VCaP (cell line): ENCODE data around the gene MTHFD2L.

Experiments
- H3K27ac ChIP-seq: fragments of 450-650 bp; 2 replicates; pipeline ENCODE4 v1.5.1; 2017
- CTCF ChIP-seq: fragments of 450-650 bp; conservative IDR thresholded peaks from 2 replicates; pipeline ENCODE4 v1.5.1; 2017; ENCODE audit warnings: mild to moderate bottlenecking, moderate library complexity

Gene MTHFD2L

DNA sequence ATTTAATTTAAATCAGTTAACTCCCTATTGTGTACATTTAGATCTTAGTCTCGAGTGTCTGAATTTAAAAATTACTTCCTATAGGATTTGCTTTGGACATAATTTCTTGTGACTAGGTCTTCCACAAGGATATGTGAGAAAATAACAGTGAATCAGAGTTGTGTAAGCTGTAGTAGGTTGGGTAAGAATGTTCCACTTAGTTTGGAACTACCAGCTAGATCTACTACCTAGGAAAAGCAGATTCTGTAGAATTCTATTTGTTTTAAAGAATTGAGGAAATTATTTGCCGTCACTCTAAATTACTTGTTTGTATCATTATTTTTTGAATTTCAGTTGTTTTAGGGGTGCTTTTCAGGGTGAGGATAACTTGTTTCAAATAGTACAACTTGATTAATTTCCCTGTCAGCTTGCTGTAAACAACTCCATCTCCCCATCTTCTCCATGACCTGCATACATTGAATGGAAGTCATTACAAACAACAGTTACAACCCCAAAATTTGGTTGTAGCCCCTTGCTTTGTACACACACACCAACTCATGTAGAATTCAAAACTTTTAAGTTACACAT lies 1.3 kb downstream of the MTHFD2L start:
- H3K27ac ChIP-seq, result peak overlapping the region; percentile 79

DNA sequence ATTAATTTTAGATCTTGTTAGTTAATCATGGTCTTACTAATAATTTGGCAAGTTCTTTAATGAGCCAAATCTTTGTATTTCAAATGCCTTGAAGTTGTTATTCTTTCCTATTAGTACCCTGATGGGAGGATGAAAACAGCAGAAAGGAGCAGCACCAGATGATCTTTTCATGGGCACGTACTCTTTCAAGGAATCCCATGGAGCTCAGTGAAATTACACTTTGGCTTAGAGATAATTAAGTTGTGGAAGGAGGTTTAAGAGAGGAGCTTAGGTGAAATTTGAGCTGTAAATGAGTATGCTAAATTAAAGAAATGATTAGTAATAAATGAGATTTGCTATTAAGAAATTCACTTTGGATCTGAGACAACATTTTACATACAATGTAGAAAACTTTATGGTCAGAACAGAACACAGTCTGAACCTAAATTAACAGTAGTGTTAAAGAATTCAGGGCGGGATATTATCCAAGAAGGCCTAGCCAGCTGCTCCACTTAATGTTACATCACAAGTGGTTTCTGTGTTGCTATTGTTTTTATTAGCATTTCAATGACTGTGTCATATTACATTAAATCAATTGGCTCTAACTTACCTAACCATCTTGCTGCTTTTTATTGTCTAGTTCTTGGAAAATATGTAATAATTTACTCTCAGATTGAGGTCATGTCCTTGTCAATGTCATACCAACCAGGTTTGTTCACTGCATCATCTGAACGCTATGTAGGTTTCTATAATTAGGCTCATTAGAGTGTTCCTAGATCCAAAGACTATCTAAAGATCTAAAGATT lies 3.9 kb downstream of the MTHFD2L start:
- TF ChIP-seq CTCF, result no peak
- H3K27ac ChIP-seq, result no peak overlapping the region

More for the DNA sequence above, 1.3 kb downstream of the MTHFD2L start:
- no peak for TF ChIP-seq CTCF

GRCh38 chr4:74166135-74166534 lies 8.2 kb downstream of the MTHFD2L start:
- TF ChIP-seq CTCF, result no peak
- no peak overlapping the region for H3K27ac ChIP-seq

DNA sequence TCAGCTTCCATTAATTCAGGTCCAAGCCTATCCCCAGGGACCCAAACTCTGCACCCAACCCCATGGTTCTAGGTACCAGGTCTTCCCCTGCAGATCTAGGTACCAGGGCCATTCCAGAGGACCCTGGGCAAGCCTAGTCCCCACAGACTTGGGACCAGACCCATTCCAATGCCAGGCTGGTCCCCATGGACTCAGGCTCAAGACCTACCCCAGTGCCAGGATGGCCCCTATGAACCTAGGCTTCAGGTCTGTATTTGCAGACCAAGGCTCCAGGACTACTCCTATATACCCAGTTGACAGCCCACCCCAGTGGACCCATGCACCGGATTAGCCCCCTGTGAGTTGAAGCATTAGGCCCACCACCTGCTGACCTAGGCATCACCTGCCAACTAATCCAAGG lies 8.9 kb downstream of the MTHFD2L start:
- no peak overlapping the region for H3K27ac ChIP-seq
- TF ChIP-seq CTCF, result no peak

DNA sequence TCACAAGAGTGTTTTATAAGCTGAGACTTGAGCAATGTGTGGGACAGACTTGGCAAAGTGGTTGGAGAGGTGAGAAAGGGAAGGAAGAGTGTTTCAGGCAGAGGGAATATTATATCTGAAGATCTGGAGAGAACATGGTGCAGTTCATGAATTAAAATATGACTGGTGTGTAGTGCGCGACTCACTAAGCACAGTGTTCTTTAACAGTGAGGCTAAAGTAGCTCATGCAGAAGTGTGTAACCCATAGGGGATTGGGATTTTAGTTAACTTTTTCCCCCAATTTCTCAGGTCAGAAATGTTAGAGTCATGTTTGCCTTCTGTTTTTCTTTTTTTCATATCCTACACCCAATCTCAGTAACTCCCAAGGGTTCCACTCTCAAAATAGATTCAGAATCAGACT lies 9.7 kb downstream of the MTHFD2L start:
- TF ChIP-seq CTCF, result no peak
- H3K27ac ChIP-seq, result no peak overlapping the region

GRCh38 chr4:74168841-74169240 lies 10.9 kb downstream of the MTHFD2L start:
- TF ChIP-seq CTCF, result no peak

DNA sequence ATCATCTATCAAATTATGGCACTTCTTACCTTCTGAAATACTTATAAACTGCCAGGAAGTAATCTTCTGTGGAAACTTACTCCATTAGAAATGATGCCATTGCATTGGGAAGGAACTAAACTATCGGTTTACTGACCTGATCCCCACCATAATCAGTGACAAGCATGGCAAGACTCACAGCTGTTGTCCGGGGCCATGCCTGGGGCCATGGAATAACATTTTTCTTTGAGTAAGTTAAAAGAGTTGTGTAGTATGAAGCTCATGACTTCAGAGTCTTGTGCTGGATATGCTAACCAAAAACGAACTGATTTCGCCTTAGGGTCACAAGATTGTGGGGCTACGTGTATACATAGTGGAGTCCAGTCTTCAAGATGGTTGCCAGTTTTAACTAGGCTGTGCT lies 15.4 kb downstream of the MTHFD2L start:
- TF ChIP-seq CTCF, result no peak
- no peak overlapping the region for H3K27ac ChIP-seq

More at GRCh38 chr4:74168841-74169240, 10.9 kb downstream of the MTHFD2L start:
- no peak overlapping the region for H3K27ac ChIP-seq
